ENCODE measurements around the gene PIP4K2A. TPM values are rescaled to one million over a fixed set of nuclear protein-coding genes. Genes with fewer than 3 reads are reported as not detected.

The PIP4K2A gene
- total RNA-seq, 1 donor from 2014 or later = 34.9 TPM

- H3K4me1 ChIP-seq = no peaks in the 10 kb centered on the region
- H3K36me3 ChIP-seq = peaks cover 14 to 16% of the 10 kb centered on the region in 2 donors
- DNase-seq (ENCODE audit: low spot score in 2 of 2) = no peak
- no peak overlapping the region for H3K4me3 ChIP-seq
- intact Hi-C loops (cut with DNase I) = loop anchor here (5.0 to 10.0 kb wide), 4 partner anchors 116 to 511 kb away; partner anchors contain the start of genes PIP4K2A and SPAG6
- no peak overlapping the region for H3K27ac ChIP-seq
- H3K27me3 ChIP-seq = no peaks in the 10 kb centered on the region
- TF ChIP-seq CTCF (IDR thresholded peaks at IDR 0.05) = no peak
- H3K9me3 ChIP-seq = no peaks in the 10 kb centered on the region
Observed at GRCh38 chr10:22553452-22553995, 160.9 kb downstream of the PIP4K2A start.

DNA sequence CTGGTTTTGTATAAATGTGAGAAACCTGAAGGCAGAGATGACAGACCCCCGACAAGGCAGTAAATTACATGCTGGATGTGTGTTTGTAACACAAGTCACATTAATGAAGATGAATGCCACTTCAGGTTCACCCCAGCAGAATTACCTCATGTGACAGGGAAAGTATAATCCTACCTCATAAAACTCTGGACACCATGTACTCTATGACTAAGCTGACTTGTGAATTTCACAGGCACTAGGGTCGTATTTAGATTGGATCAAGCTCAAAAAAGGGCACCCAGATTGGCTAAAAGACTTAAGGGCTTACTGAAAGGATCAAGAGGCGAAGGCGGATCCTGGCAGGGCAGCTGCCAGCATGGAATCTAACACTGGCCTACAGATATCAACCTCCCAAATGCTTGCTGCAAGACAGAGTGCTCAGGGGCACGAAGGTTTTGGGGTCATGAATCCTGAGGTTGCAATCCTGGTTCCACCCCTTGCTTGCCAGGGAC is 161.4 kb downstream of the PIP4K2A start:
- no peak overlapping the region for H3K27ac ChIP-seq
- H3K4me1 ChIP-seq = no peaks in the 10 kb centered on the region
- H3K36me3 ChIP-seq = peaks cover 18 to 22% of the 10 kb centered on the region in 2 donors
- H3K27me3 ChIP-seq = no peaks in the 10 kb centered on the region
- no peak overlapping the region for H3K4me3 ChIP-seq
- intact Hi-C loops (cut with DNase I) = loop anchor here (5.0 to 10.0 kb wide), 4 partner anchors 116 to 512 kb away; partner anchors contain the start of genes PIP4K2A and SPAG6
- H3K9me3 ChIP-seq = no peaks in the 10 kb centered on the region
- no peak for DNase-seq (ENCODE audit: low spot score in 2 of 2)
- TF ChIP-seq CTCF (IDR thresholded peaks at IDR 0.05) = no peak

- Histone ChIP-seq H3K4me1 (no peaks in the 10 kb centered on the region), H3K4me3 (no peak overlapping the region), H3K27ac (no peak overlapping the region), H3K36me3 (peaks cover 23 to 33% of the 10 kb centered on the region in 2 donors), H3K27me3 (no peaks in the 10 kb centered on the region), H3K9me3 (no peaks in the 10 kb centered on the region)
- no peak for DNase-seq (ENCODE audit: low spot score in 2 of 2)
- intact Hi-C loops (cut with DNase I) = loop anchor here (5.0 to 10.0 kb wide), 4 partner anchors 115 to 513 kb away; partner anchors contain the start of genes PIP4K2A and SPAG6
- TF ChIP-seq CTCF (IDR thresholded peaks at IDR 0.05) = no peak
Observed at GRCh38 chr10:22551681-22552365, 162.6 kb downstream of the PIP4K2A start.

DNA sequence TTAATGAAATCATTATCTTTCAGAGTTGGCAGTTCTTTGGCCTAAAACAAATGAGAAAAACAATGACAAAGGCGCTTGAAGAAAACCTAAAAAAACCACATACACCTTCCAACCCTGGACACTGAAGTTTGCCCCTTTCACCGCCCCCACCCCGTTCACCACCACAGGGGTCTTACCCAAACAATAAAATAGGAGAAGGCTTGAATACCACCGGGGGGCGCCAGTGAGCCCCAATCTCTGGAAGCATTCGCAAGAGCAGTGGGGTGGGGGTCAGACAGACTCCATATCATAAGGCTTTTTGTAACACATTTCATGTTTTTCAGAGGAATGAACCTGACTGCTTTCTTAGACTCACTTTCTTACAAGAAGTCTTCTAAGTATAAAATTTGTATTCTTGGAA is 163.6 kb downstream of the PIP4K2A start:
- intact Hi-C loops (cut with DNase I) = loop anchor here (1.0 to 10.0 kb wide), 5 partner anchors 113 to 514 kb away; partner anchors contain the start of genes PIP4K2A and SPAG6
- Histone ChIP-seq H3K27ac (no peak overlapping the region), H3K27me3 (no peaks in the 10 kb centered on the region), H3K4me1 (no peaks in the 10 kb centered on the region), H3K4me3 (no peak overlapping the region), H3K36me3 (peaks cover 28 to 41% of the 10 kb centered on the region in 2 donors), H3K9me3 (no peaks in the 10 kb centered on the region)
- peak in 2 of 3 experiments; percentile 46 to 59 for TF ChIP-seq CTCF (IDR thresholded peaks at IDR 0.05)
- DNase-seq (ENCODE audit: low spot score in 2 of 2) = peak in 1 of 2 donors; percentile 67

- H3K27me3 ChIP-seq = no peaks in the 10 kb centered on the region
- no peak overlapping the region for H3K4me3 ChIP-seq
- intact Hi-C loops (cut with DNase I) = no loop called here
- peaks cover 43 to 57% of the 10 kb centered on the region in 2 donors for H3K36me3 ChIP-seq
- H3K27ac ChIP-seq = no peak overlapping the region
- no peaks in the 10 kb centered on the region for H3K4me1 ChIP-seq
- H3K9me3 ChIP-seq = no peaks in the 10 kb centered on the region
- no peak for DNase-seq (ENCODE audit: low spot score in 2 of 2)
- no peak for TF ChIP-seq CTCF (IDR thresholded peaks at IDR 0.05)
Observed at GRCh38 chr10:22548344-22548743, 166.0 kb downstream of the PIP4K2A start.
